Central memory CD8-positive, alpha-beta T cell (primary cell): ENCODE data around the gene MMP13.
"Not testable (repeated sequence)": the region's sequence is repeated elsewhere in the genome, so short reads cannot be mapped to it uniquely, and the experiment has no call there.

Experiments
- ATAC-seq: fragments of 150-1000 bp; cut with Tn5 transposase; replicated peaks from 2 replicates; pipeline ENCODE4 v1.10.0; 2022; ENCODE audit warnings: mild to moderate bottlenecking, moderate FRiP score, moderate number of reproducible peaks; ENCODE audit not compliant: poor library complexity, severe bottlenecking; ENCODE audit errors: extremely low read depth
- DNase-seq, 2 donors: peaks; one replicate each; pipeline ENCODE4 v3.0.0; 2021; ENCODE audit warnings: low spot score in 2 of 2
- H3K27ac Mint-ChIP-seq: one replicate; pipeline ENCODE4 v1.8.0; 2022; ENCODE audit warnings: low read depth, mild to moderate bottlenecking, moderate library complexity, mixed read lengths
- H3K27me3 Mint-ChIP-seq: one replicate; pipeline ENCODE4 v1.8.0; 2022; ENCODE audit warnings: mixed read lengths
- H3K36me3 Mint-ChIP-seq: one replicate; pipeline ENCODE4 v1.8.0; 2022; ENCODE audit warnings: mild to moderate bottlenecking, moderate library complexity, mixed read lengths; ENCODE audit not compliant: insufficient read depth
- H3K4me1 Mint-ChIP-seq: one replicate; pipeline ENCODE4 v1.8.0; 2022; ENCODE audit warnings: mixed read lengths
- H3K4me3 Mint-ChIP-seq: one replicate; pipeline ENCODE4 v1.8.0; 2022; ENCODE audit warnings: mild to moderate bottlenecking, moderate library complexity, mixed read lengths
- H3K9me3 Mint-ChIP-seq: one replicate; pipeline ENCODE4 v1.8.0; 2022; ENCODE audit warnings: mixed read lengths

Gene MMP13

GRCh38 chr11:102914238-102915043 lies 41.1 kb downstream of the MMP13 start:
- DNase-seq (no peak), ATAC-seq (no peak)
- Mint-ChIP-seq H3K27ac (no peak overlapping the region), H3K4me3 (no peak overlapping the region), H3K4me1 (no peaks in the 10 kb centered on the region), H3K27me3 (peaks cover 22% of the 10 kb centered on the region), H3K36me3 (no peaks in the 10 kb centered on the region), H3K9me3 (no peaks in the 10 kb centered on the region)

GRCh38 chr11:102912482-102912830 lies 43.1 kb downstream of the MMP13 start:
- no peak for DNase-seq
- no peak for ATAC-seq
- Mint-ChIP-seq H3K4me3 (no peak overlapping the region), H3K36me3 (no peaks in the 10 kb centered on the region), H3K27ac (no peak overlapping the region), H3K9me3 (no peaks in the 10 kb centered on the region), H3K4me1 (no peaks in the 10 kb centered on the region), H3K27me3 (peaks cover 42% of the 10 kb centered on the region)

GRCh38 chr11:102911758-102912481 lies 43.6 kb downstream of the MMP13 start:
- no peak for ATAC-seq
- Mint-ChIP-seq H3K36me3 (no peaks in the 10 kb centered on the region), H3K4me1 (no peaks in the 10 kb centered on the region), H3K4me3 (no peak overlapping the region), H3K27me3 (peaks cover 43% of the 10 kb centered on the region), H3K9me3 (no peaks in the 10 kb centered on the region), H3K27ac (no peak overlapping the region)
- DNase-seq = no peak

GRCh38 chr11:102905848-102906247 lies 49.7 kb downstream of the MMP13 start:
- DNase-seq, H3K9me3 Mint-ChIP-seq, ATAC-seq, H3K27ac Mint-ChIP-seq, H3K36me3 Mint-ChIP-seq, H3K4me1 Mint-ChIP-seq, H3K4me3 Mint-ChIP-seq: not testable (repeated sequence)
- H3K27me3 Mint-ChIP-seq = peaks cover 24% of the 10 kb centered on the region

GRCh38 chr11:102903895-102904294 lies 51.6 kb downstream of the MMP13 start:
- H3K36me3 Mint-ChIP-seq, H3K4me3 Mint-ChIP-seq, H3K4me1 Mint-ChIP-seq, H3K9me3 Mint-ChIP-seq, DNase-seq, ATAC-seq, H3K27ac Mint-ChIP-seq: not testable (repeated sequence)
- peaks cover 25% of the 10 kb centered on the region for H3K27me3 Mint-ChIP-seq

- Mint-ChIP-seq H3K36me3 (no peaks in the 10 kb centered on the region), H3K4me1 (no peaks in the 10 kb centered on the region), H3K4me3 (no peak overlapping the region), H3K27ac (no peak overlapping the region), H3K27me3 (peaks cover 19% of the 10 kb centered on the region), H3K9me3 (peaks cover 6% of the 10 kb centered on the region)
- ATAC-seq (no peak), DNase-seq (no peak)
Measured at GRCh38 chr11:102900346-102900745, 55.2 kb downstream of the MMP13 start.
